A549 (cell line): Measurements from ENCODE around the gene AMPD3. TPM values are rescaled to one million over a fixed set of nuclear protein-coding genes. Genes with fewer than 3 reads are reported as not detected.

Experiments
- ATAC-seq, 2 experiments: fragments of 200-7000 bp in 1 of 2; fragments of >200 bp in 1 of 2; cut with Nextera tagmentation in 1 of 2; cut with Tn5 transposase in 1 of 2; 3 replicates each; pipeline versions ENCODE4 v1.8.0 to v1.9.1; 2018 to 2020; ENCODE audit warnings: mild to moderate bottlenecking in 1 of 2, moderate library complexity in 1 of 2
- CTCF ChIA-PET: fragments of 300-600 bp; sonication (Branson Sonifier 250); formaldehyde crosslinking; extraction: SDS; loops from one replicate; lab custom pipeline; 2021; ENCODE audit warnings: antibody characterized with exemption, inconsistent platforms; lab: Yijun Ruan, JAX
- POLR2A ChIA-PET: fragments of 350-600 bp; formaldehyde crosslinking; extraction: SDS; loops from one replicate; lab custom pipeline; 2021; ENCODE audit warnings: antibody characterized with exemption, inconsistent platforms; lab: Yijun Ruan, JAX
- DNase-seq, 2 experiments: peaks; one replicate each; pipeline versions ENCODE4 v3.0.0 to v3.0.0-alpha.2; 2011 to 2016; ENCODE audit warnings: low read depth in 1 of 2, low spot score in 1 of 2
- FAIRE-seq: peaks from 2 replicates; lab custom pipeline; 2011; peaks lifted over from hg19 to GRCh38; lab: Jason Lieb, UNC
- H3K27ac ChIP-seq, 2 experiments: fragments of >200 bp; sonication (Bioruptor Twin); formaldehyde crosslinking; 3 replicates each; pipeline ENCODE4 v1.5.1; 2016 to 2017
- H3K4me1 ChIP-seq: fragments of >200 bp; sonication (Bioruptor Twin); formaldehyde crosslinking; 3 replicates; pipeline ENCODE4 v1.6.1; 2016
- H3K4me2 ChIP-seq: fragments of >200 bp; sonication (Bioruptor Twin); formaldehyde crosslinking; 3 replicates; pipeline ENCODE4 v1.6.1; 2016
- H3K4me3 ChIP-seq: fragments of >200 bp; sonication (Bioruptor Twin); formaldehyde crosslinking; 3 replicates; pipeline ENCODE4 v1.5.1; 2016
- H3K9me3 ChIP-seq: fragments of >200 bp; sonication (Bioruptor Twin); formaldehyde crosslinking; 3 replicates; pipeline ENCODE4 v1.6.1; 2016
- BHLHE40 ChIP-seq: IDR thresholded peaks from 2 replicates; pipeline ENCODE4 v1.6.1; 2012; ENCODE audit warnings: low read depth, low read length, inconsistent platforms
- CBX2 ChIP-seq: fragments of 200-600 bp; sonication (generic); IDR thresholded peaks from 2 replicates; pipeline ENCODE4 v1.6.1; 2016; ENCODE audit warnings: low read depth, mild to moderate bottlenecking, borderline replicate concordance
- CBX8 ChIP-seq: fragments of 200-600 bp; sonication (generic); IDR thresholded peaks from 2 replicates; pipeline ENCODE4 v1.6.1; 2016
- CEBPB ChIP-seq, 2 experiments: fragments of >200 bp in 1 of 2; sonication (Bioruptor Twin) in 1 of 2; formaldehyde crosslinking in 1 of 2; IDR thresholded peaks; 2 replicates each; pipeline ENCODE4 v1.6.1; 2012 to 2016
- CHD4 ChIP-seq: fragments of 200-600 bp; sonication (generic); IDR thresholded peaks from 2 replicates; pipeline ENCODE4 v1.6.1; 2016; ENCODE audit warnings: antibody characterized with exemption, mild to moderate bottlenecking, borderline replicate concordance
- EHF ChIP-seq: fragments of 250-450 bp; sonication (Bioruptor Pico); IDR thresholded peaks from 2 replicates; pipeline ENCODE4 v1.5.0; 2020; ENCODE audit warnings: mild to moderate bottlenecking
- FOXS1 ChIP-seq: fragments of 250-450 bp; sonication (Bioruptor Pico); IDR thresholded peaks from 2 replicates; pipeline ENCODE4 v1.5.0; 2020; ENCODE audit warnings: mild to moderate bottlenecking, moderate library complexity
- HOXA7 ChIP-seq: fragments of 250-450 bp; sonication (Bioruptor Pico); IDR thresholded peaks from 2 replicates; pipeline ENCODE4 v1.5.0; 2020; ENCODE audit warnings: mild to moderate bottlenecking, moderate library complexity
- JUNB ChIP-seq: fragments of >200 bp; sonication (Bioruptor Twin); formaldehyde crosslinking; IDR thresholded peaks from 2 replicates; pipeline ENCODE4 v1.6.1; 2016
- KDM1A ChIP-seq: fragments of 200-600 bp; sonication (generic); IDR thresholded peaks from 2 replicates; pipeline ENCODE4 v1.6.1; 2016; ENCODE audit warnings: low read depth, mild to moderate bottlenecking
- KDM5A ChIP-seq: fragments of 200-600 bp; sonication (generic); IDR thresholded peaks from 2 replicates; pipeline ENCODE4 v1.6.1; 2016; ENCODE audit warnings: antibody characterized with exemption, mild to moderate bottlenecking
- MAFK ChIP-seq: fragments of 450-650 bp; IDR thresholded peaks from 2 replicates; pipeline ENCODE4 v1.6.1; 2014; ENCODE audit not compliant: partially characterized antibody
- MYC ChIP-seq: IDR thresholded peaks from 2 replicates; pipeline ENCODE4 v1.6.1; 2012; ENCODE audit warnings: mild to moderate bottlenecking, inconsistent platforms, low read length, improper control_type of control experiment, borderline replicate concordance
- NR3C1 ChIP-seq: fragments of >200 bp; sonication (Bioruptor Twin); formaldehyde crosslinking; IDR thresholded peaks from 3 replicates; pipeline ENCODE4 v1.6.1; 2017
- POLR2AphosphoS2 ChIP-seq: conservative IDR thresholded peaks from 2 replicates; pipeline ENCODE4 v1.6.1; 2012; ENCODE audit warnings: low read length, improper control_type of control experiment, inconsistent platforms
- RAD21 ChIP-seq, 2 experiments: fragments of >200 bp in 1 of 2; sonication (Bioruptor Twin) in 1 of 2; formaldehyde crosslinking in 1 of 2; IDR thresholded peaks in 1 of 2; conservative IDR thresholded peaks in 1 of 2; 2 replicates in 1 of 2; 3 replicates in 1 of 2; pipeline ENCODE4 v1.6.1; 2012 to 2018; ENCODE audit warnings: inconsistent platforms in 1 of 2
- SMC3 ChIP-seq: fragments of >200 bp; sonication (Bioruptor Twin); formaldehyde crosslinking; IDR thresholded peaks from 3 replicates; pipeline ENCODE4 v1.6.1; 2018; ENCODE audit warnings: inconsistent platforms
- WGBS: methylation state at CpG from one replicate; pipeline ENCODE4 v1.1.6; 2017; ENCODE audit errors: missing lambda C conversion rate; 5-methylcytosine and 5-hydroxymethylcytosine counted together
- polyA plus RNA-seq, 4 experiments: library from polyadenylated mRNA; depleted of rRNA in 3 of 4; stranded (reverse); fragments of >200 nt; fragmentation: RNase III in 1 of 4; extraction: RNeasy Plus Mini Kit Qiagen cat#74134 plus additional on column Dnase treatment in 1 of 4; gene quantifications; 2 replicates in 3 of 4; 3 replicates in 1 of 4; pipeline ENCODE4 v1.2.3, GENCODE V29; 2011 to 2017
- TF ChIP-seq, protein P1 (sequence below): fragments of >200 bp; sonication (Bioruptor Twin); formaldehyde crosslinking; IDR thresholded peaks from 2 replicates; pipeline ENCODE4 v1.6.1; 2016
- TF ChIP-seq, protein P2 (sequence below): fragments of 200-600 bp; sonication (generic); IDR thresholded peaks from 2 replicates; pipeline ENCODE4 v1.6.1; 2016; ENCODE audit warnings: antibody characterized with exemption, mild to moderate bottlenecking, moderate library complexity
- TF ChIP-seq, protein P3 (sequence below): IDR thresholded peaks from 2 replicates; pipeline ENCODE4 v1.6.1; 2012

AMPD3 gene
- polyA plus RNA-seq, 2 of the 4 experiments (the other 2 are of a cell fraction): 3.1 to 4.7 TPM

DNA sequence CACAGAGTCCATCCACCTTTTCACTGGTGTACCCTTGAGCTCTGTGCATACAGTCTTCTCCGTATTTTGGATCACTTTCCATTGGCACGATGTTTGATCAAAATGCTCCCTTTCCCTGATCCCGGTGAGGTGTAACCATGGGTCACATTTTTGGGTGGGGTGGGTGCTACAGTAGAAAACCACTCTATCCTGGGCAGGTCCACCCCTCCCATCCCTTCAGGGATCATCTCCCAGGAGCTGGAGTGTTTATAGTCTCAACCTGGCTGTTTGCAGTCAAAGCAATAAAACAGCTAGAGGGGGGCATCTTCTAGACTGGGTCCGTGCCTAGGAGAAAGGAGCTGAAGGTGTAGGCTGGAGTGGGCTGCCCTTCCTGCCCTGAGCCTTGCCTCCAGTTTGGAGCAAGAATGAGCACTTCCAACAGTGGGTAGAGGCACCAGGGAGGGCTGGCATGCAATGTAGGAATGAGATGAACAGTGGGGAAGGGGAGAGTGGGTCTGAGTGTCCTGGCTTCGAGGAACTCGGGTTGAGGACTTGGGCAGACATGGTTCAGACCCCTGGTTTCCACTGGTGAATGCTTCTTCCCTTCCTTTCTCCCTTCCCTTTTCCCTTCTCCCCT lies 47.1 kb downstream of the AMPD3 start (continued):
- TF ChIP-seq CBX8: no peak

DNA sequence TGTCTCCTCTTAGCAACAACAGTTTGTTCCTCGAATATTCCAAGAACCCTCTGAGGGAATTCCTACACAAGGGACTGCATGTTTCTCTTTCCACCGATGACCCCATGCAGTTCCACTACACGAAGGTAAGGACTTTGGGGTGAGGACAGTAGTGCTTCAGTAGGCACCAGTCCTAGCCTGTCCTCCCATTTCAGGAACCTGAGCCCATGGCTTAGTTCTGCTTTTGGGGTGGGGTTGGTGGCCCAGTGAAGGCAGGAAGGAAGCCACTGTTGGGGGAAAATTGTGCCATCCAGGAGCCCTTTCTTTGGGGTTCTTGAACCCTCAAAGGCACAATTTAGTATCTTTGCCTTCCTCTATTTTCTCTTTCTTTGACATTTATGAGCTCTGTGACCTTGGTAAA lies 47.7 kb downstream of the AMPD3 start:
- POLR2A ChIA-PET: no interaction called here

DNA sequence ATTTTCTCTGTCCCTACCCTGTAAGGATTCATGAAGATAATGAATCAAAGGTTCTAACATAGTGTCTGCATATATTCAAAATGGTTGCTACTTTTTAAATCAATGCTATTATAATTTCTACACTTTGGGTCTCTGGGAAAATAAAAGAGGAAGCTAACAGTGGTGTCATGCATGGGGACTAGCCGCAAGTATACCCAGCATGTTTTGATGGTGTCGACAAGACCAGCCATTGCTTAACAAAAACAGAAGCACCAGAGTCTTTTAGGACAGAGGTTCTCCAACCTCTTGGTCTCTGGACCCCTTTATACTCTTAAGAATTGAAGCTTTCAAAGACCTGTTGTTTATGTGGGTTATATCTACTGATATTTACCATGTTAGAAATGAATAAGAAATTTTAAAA lies 48.2 kb downstream of the AMPD3 start:
- POLR2A ChIA-PET: interaction anchor here (1.1 kb wide), 1 partner anchor 37 kb away, joined by 4 read pairs; the partner anchor contains the start of gene RNF141
- WGBS: 96% methylated on average over 2 of the region's 2 CpGs
- no peak overlapping the region for H3K4me3 ChIP-seq

More for the DNA sequence above, 47.7 kb downstream of the AMPD3 start:
- no peak for ATAC-seq
- no peaks in the 10 kb centered on the region for H3K9me3 ChIP-seq
- H3K4me2 ChIP-seq: no peak overlapping the region
- no peak overlapping the region for H3K27ac ChIP-seq
- DNase-seq: no peak
- TF ChIP-seq, protein P1, sequence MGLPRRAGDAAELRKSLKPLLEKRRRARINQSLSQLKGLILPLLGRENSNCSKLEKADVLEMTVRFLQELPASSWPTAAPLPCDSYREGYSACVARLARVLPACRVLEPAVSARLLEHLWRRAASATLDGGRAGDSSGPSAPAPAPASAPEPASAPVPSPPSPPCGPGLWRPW: no peak
- TF ChIP-seq MYC (no peak), HOXA7 (CRISPR knock-in tag) (no peak), EHF (CRISPR knock-in tag) (no peak), NR3C1 (no peak), KDM1A (no peak), RAD21 (conservative IDR thresholded peaks at IDR 0.05 in 1 of 2, IDR thresholded peaks at IDR 0.05 in 1 of 2) (no peak), JUNB (no peak), SMC3 (no peak), BHLHE40 (no peak), CHD4 (no peak), POLR2AphosphoS2 (no peak), KDM5A (no peak)
- TF ChIP-seq, protein P2, sequence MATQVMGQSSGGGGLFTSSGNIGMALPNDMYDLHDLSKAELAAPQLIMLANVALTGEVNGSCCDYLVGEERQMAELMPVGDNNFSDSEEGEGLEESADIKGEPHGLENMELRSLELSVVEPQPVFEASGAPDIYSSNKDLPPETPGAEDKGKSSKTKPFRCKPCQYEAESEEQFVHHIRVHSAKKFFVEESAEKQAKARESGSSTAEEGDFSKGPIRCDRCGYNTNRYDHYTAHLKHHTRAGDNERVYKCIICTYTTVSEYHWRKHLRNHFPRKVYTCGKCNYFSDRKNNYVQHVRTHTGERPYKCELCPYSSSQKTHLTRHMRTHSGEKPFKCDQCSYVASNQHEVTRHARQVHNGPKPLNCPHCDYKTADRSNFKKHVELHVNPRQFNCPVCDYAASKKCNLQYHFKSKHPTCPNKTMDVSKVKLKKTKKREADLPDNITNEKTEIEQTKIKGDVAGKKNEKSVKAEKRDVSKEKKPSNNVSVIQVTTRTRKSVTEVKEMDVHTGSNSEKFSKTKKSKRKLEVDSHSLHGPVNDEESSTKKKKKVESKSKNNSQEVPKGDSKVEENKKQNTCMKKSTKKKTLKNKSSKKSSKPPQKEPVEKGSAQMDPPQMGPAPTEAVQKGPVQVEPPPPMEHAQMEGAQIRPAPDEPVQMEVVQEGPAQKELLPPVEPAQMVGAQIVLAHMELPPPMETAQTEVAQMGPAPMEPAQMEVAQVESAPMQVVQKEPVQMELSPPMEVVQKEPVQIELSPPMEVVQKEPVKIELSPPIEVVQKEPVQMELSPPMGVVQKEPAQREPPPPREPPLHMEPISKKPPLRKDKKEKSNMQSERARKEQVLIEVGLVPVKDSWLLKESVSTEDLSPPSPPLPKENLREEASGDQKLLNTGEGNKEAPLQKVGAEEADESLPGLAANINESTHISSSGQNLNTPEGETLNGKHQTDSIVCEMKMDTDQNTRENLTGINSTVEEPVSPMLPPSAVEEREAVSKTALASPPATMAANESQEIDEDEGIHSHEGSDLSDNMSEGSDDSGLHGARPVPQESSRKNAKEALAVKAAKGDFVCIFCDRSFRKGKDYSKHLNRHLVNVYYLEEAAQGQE: no peak
- FAIRE-seq: no peak
- CTCF ChIA-PET: interaction anchor here (0.9 to 2.0 kb wide), 3 partner anchors 9 to 12 kb away, joined by 3 to 7 read pairs (median 4); no protein-coding TSS in a partner anchor
- no peaks in the 10 kb centered on the region for H3K4me1 ChIP-seq
- no peak overlapping the region for H3K4me3 ChIP-seq
- WGBS: 61% methylated on average over 3 of the region's 3 CpGs

More for the DNA sequence above, 48.2 kb downstream of the AMPD3 start:
- DNase-seq (no peak), FAIRE-seq (no peak), ATAC-seq (no peak)
- Histone ChIP-seq H3K27ac (no peak overlapping the region), H3K4me2 (no peak overlapping the region), H3K4me1 (no peaks in the 10 kb centered on the region), H3K9me3 (no peaks in the 10 kb centered on the region)
- TF ChIP-seq CEBPB (IDR thresholded peaks at IDR 0.05): no peak
- no peak for TF ChIP-seq MYC
- no peak for TF ChIP-seq FOXS1
- TF ChIP-seq MAFK: no peak
- TF ChIP-seq NR3C1: no peak
- no peak for TF ChIP-seq CBX2
- TF ChIP-seq, protein P3, sequence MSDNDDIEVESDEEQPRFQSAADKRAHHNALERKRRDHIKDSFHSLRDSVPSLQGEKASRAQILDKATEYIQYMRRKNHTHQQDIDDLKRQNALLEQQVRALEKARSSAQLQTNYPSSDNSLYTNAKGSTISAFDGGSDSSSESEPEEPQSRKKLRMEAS: no peak
- CTCF ChIA-PET: interaction anchor here (0.6 to 2.0 kb wide), 6 partner anchors 7 to 97 kb away, joined by 3 to 9 read pairs (median 4); no protein-coding TSS in a partner anchor
